ENCODE results near the gene CLDN2. TPM values are rescaled to one million over a fixed set of nuclear protein-coding genes. Genes with fewer than 3 reads are reported as not detected.
A peak's percentile ranks its signal among the peaks of the same experiment; 100 is the strongest.
"Not testable (repeated sequence)": the region's sequence is repeated elsewhere in the genome, so short reads cannot be mapped to it uniquely, and the experiment has no call there.

The CLDN2 gene
- total RNA-seq, 4 donors from 2014 or later, result 0.29 to 0.34 TPM; not detected in 2

- DNase-seq, result no peak
- Histone ChIP-seq H3K36me3 (no peaks in the 10 kb centered on the region), H3K4me3 (replicated peaks in 1 of 3) (no peak overlapping the region), H3K4me1 (no peaks in the 10 kb centered on the region), H3K9me3 (no peaks in the 10 kb centered on the region), H3K27ac (no peak overlapping the region), H3K27me3 (no peaks in the 10 kb centered on the region)
- no peak for TF ChIP-seq POLR2A (IDR thresholded peaks at IDR 0.05)
- TF ChIP-seq, protein P1, sequence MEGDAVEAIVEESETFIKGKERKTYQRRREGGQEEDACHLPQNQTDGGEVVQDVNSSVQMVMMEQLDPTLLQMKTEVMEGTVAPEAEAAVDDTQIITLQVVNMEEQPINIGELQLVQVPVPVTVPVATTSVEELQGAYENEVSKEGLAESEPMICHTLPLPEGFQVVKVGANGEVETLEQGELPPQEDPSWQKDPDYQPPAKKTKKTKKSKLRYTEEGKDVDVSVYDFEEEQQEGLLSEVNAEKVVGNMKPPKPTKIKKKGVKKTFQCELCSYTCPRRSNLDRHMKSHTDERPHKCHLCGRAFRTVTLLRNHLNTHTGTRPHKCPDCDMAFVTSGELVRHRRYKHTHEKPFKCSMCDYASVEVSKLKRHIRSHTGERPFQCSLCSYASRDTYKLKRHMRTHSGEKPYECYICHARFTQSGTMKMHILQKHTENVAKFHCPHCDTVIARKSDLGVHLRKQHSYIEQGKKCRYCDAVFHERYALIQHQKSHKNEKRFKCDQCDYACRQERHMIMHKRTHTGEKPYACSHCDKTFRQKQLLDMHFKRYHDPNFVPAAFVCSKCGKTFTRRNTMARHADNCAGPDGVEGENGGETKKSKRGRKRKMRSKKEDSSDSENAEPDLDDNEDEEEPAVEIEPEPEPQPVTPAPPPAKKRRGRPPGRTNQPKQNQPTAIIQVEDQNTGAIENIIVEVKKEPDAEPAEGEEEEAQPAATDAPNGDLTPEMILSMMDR (IDR thresholded peaks at IDR 0.05), result no peak
- 100% methylated on average over 1 of the region's 2 CpGs; no CpG with 5 or more reads in 1 of the 2 donors for WGBS, 2 donors
- intact Hi-C loops (cut with DNase I), result no loop called here
Measured at GRCh38 chrX:106959901-106960300, 39.7 kb downstream of the CLDN2 start.

- no peak for DNase-seq
- intact Hi-C loops (cut with DNase I), result no loop called here
- no peak for TF ChIP-seq POLR2A (IDR thresholded peaks at IDR 0.05)
- TF ChIP-seq, protein P1 (IDR thresholded peaks at IDR 0.05), result no peak
- Histone ChIP-seq H3K4me3 (replicated peaks in 1 of 3) (no peak overlapping the region), H3K36me3 (no peaks in the 10 kb centered on the region), H3K27ac (no peak overlapping the region), H3K4me1 (no peaks in the 10 kb centered on the region), H3K27me3 (no peaks in the 10 kb centered on the region), H3K9me3 (no peaks in the 10 kb centered on the region)
Measured at GRCh38 chrX:106963111-106963510, 42.9 kb downstream of the CLDN2 start.

GRCh38 chrX:106964290-106964689 lies 44.1 kb downstream of the CLDN2 start:
- intact Hi-C loops (cut with DNase I), result no loop called here
- Histone ChIP-seq H3K9me3 (no peaks in the 10 kb centered on the region), H3K27me3 (no peaks in the 10 kb centered on the region), H3K27ac (no peak overlapping the region), H3K4me3 (replicated peaks in 1 of 3) (no peak overlapping the region), H3K4me1 (no peaks in the 10 kb centered on the region), H3K36me3 (no peaks in the 10 kb centered on the region)
- TF ChIP-seq, protein P1 (IDR thresholded peaks at IDR 0.05), result no peak
- TF ChIP-seq POLR2A (IDR thresholded peaks at IDR 0.05), result no peak
- no peak for DNase-seq
- WGBS, 2 donors, result 86 to 93% methylated on average over 1 of the region's 1 CpG

GRCh38 chrX:106966547-106966946 lies 46.3 kb downstream of the CLDN2 start:
- H3K9me3 ChIP-seq, H3K4me1 ChIP-seq: not testable (repeated sequence)
- peak; percentile 31 to 41 for DNase-seq

DNA sequence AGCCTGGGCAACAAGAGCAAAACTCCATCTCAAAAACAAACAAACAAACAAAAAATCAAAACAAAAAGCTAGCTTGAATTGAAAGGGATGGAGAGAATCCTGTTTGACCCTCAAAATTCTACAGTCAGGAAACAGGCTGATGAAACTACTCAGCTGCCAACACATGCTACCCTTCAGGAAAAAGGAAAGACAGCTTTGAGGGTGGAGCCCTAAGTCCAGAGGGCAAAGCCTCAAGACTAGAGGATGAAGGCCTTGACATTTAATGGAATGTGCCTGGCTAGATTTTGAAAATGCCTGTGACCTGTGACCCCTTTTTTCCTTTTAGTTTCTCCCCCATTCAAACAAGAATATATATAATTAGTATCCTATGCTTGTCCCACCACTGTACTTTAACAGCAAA lies 52.7 kb downstream of the CLDN2 start:
- TF ChIP-seq POLR2A (IDR thresholded peaks at IDR 0.05), result no peak
- TF ChIP-seq, protein P1 (IDR thresholded peaks at IDR 0.05), result no peak
- Histone ChIP-seq H3K4me3 (replicated peaks in 1 of 3) (no peak overlapping the region), H3K27ac (no peak overlapping the region), H3K36me3 (no peaks in the 10 kb centered on the region), H3K9me3 (no peaks in the 10 kb centered on the region), H3K4me1 (no peaks in the 10 kb centered on the region), H3K27me3 (no peaks in the 10 kb centered on the region)
- DNase-seq, result no peak
- intact Hi-C loops (cut with DNase I), result no loop called here

More at GRCh38 chrX:106966547-106966946, 46.3 kb downstream of the CLDN2 start:
- H3K27me3 ChIP-seq; H3K4me3 ChIP-seq (replicated peaks in 1 of 3); intact Hi-C loops (cut with DNase I); H3K36me3 ChIP-seq; H3K27ac ChIP-seq: not testable (repeated sequence)
- WGBS, 2 donors, result 87% methylated on average over 6 of the region's 6 CpGs; no CpG with 5 or more reads in 1 of the 2 donors
